Skin epidermis (tissue), 12 donors: ENCODE data around the gene NMNAT2.

Experiments
- H3K27ac ChIP-seq, 21 experiments: fragments of 200-600 bp; sonication (generic) in 11 of 21; one replicate each; pipeline ENCODE4 v1.5.0; 2020; ENCODE audit warnings: mild to moderate bottlenecking in 3 of 21, inconsistent platforms in 2 of 21, moderate library complexity in 2 of 21
- H3K4me3 ChIP-seq, 7 experiments: fragments of 200-600 bp; sonication (generic) in 2 of 7; one replicate each; pipeline ENCODE4 v1.5.0; 2020; ENCODE audit warnings: inconsistent platforms in 2 of 7, mild to moderate bottlenecking in 2 of 7, moderate library complexity in 1 of 7

Gene NMNAT2

DNA sequence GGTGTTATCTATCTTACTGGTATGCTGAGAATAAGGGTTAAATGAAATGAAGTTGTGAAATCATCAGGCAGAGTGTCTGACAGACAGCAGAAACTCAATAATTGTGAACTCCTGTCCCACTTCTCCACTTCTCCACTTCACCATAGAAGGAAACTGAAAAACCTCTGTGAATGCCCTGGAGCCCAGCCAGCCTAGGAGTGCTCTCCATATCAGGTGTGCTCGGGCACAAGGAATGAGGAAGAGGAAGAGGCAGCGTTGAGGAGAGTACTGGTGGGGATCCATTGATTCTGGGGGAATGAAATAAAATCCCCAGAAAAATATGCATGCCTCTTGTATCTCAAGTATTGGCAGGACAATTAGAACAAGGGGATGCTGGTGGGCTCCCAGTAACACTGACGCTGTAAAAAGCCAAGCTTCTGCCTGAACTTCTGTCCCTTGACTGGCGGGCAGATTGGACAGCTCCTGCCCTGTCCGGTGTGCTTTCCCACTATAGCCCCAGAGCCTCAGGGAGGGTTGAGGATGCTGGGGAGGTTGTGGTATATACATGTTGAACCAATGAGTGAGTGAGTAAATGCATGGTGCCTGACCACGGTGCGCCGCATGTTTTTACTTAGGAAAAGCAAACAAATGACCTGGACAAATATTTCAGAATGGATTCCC, 47.7 kb downstream of the NMNAT2 start:
- Histone ChIP-seq H3K4me3 (no peak overlapping the region), H3K27ac (no peak overlapping the region)

DNA sequence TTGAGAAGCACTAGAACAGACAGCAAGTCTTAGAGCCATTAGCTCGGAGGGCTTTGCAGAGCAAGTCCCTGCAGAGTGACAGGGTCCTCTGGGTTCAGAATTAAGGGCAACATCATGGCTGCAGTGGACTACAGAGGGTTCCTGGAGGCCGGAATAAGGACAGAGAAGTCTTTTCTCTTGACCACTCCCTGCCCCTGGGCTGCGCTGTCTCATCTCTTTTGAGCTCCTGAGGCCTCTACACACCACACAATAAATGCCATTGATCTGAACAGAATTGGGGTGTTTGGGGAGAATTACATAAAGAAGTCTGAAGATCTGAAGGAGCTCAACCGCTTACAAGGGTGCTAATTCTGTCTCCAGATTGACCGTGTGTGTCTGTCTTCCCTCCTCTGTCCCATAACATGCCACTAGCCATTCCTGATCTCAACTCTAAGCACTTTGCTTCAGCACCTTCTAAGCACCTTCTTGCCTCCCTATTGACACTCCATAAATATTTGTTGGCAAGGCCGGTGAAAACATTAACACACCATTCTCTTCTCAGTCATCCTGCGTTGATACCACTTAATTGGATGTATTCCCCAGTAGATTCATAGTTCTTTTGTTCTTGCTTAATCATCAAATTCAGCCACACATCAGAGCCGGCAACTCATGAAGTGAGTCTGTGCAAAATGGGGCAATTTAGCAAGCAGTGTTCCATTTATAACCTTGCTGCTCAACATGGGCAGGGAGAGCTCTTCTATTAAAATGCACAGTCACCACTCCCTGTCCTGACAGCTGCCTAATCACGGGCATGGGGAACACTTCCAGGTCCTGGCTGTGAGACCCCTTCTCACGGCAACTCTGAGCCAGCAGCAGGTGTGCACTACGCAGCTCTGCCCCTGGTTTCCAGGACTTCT, 49.7 kb downstream of the NMNAT2 start:
- no peak overlapping the region for H3K4me3 ChIP-seq
- H3K27ac ChIP-seq: no peak overlapping the region

DNA sequence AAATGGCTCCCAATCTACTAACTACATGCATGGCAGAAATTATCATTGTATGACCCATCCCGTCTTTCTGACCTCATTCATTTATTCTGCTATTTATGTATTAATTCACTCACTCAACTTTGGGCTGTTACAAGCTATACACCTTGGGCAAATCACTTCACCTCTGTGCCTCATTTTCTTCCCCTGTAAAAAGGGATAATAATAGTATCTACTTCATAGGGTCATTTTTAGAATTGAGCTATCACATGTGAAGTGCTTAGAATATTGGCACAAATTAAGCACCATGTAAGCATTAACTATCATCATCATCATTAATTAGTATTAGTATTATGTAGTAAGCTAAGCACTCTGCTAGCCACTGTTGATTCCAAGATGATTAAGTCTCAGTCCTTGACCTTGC, 52.1 kb downstream of the NMNAT2 start:
- H3K4me3 ChIP-seq: no peak overlapping the region
- H3K27ac ChIP-seq: no peak overlapping the region

DNA sequence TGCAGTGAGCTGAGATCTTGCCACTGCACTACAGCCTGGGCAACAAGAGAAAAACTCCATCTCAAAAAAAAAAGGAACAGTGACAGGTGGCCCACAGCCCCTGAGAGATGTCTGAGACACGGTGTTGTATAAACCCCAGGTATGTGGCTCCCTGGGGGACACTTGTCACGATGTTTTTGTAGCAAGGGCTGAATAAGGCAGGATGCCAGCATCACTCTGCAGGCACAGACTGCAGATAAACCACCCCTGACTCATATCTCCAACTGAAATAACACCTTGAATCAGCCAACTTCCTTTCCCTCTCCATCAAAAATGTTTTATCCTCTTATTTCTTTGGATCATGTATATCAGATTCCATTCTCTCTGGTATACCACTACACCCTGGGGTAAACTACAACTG, 52.5 kb downstream of the NMNAT2 start:
- H3K27ac ChIP-seq: no peak overlapping the region
- H3K4me3 ChIP-seq: no peak overlapping the region

DNA sequence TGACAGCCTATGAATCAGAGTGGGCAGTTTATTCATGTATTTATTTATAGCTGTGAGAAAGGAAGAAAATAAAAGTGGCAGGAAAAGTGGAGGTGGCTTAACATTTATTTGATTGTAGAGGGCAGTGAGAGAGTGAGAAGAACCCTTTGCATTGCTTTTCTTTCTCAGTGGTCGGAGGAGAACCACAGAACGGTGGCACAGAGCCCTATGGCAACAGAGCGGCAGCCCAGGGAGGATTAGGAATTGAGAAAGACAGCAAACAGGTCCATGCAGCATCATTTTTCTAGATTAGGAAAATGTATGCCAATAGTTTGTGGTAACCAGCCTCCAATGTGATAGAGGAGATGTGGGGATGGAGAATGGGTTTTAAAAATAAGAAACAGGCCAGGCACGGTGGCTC, 53.1 kb downstream of the NMNAT2 start:
- Histone ChIP-seq H3K4me3 (no peak overlapping the region), H3K27ac (no peak overlapping the region)

DNA sequence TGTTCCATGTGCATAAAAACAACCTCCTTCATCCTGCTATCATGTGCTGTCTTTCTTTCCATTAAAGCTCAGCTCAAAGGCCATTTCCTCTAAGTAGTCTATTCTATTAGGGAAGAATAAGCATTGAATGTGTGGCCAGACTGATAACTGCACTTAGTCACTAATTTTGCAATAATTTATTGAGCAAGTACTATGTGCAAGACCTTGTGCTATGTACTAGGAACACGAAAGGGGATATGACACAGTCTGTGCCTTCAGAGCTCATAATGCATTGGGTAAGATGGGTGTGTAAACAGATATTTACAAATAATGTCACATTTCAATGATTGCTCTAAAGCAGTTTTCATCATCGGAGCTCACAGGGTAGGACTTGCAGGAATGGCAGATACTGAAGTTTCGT, 54.2 kb downstream of the NMNAT2 start:
- Histone ChIP-seq H3K4me3 (no peak overlapping the region), H3K27ac (no peak overlapping the region)

DNA sequence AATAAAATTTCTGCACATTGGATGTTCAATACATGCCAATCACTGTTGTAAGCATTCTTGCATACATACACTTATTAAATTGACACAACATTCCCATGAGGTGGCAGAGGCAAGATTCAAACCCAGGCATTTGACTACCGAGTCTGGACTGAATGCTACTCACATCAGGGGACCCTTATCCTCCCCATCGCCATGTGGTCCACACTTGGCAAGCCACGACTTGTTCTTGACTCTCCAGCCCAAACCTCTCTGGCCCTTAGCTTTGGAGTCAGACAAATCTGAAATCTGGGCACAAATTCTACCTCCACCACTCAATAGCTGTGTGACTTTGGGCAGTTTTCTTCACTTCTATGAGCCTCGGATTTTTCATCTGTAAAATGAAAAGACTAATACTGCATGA, 57.1 kb downstream of the NMNAT2 start:
- Histone ChIP-seq H3K4me3 (no peak overlapping the region), H3K27ac (no peak overlapping the region)

DNA sequence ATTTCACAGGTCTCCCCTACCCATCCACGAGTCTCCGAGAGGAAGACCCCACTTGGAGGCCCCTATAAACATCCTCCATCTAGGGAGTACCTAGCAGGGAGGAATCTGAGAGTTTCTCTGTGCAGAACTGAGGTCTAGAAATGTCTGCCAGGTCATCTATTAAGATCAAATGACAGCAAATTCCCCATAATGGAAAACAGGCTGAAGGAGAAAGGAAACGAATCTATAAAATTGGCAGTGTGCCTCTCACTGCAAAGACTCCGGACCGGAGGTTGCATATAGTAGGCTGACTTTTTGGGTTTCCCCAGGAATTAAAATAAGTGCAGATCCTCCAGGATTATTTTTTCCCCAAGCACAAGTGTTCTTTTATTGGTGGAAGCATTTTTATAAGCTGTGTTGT, 57.7 kb downstream of the NMNAT2 start:
- no peak overlapping the region for H3K4me3 ChIP-seq
- no peak overlapping the region for H3K27ac ChIP-seq

DNA sequence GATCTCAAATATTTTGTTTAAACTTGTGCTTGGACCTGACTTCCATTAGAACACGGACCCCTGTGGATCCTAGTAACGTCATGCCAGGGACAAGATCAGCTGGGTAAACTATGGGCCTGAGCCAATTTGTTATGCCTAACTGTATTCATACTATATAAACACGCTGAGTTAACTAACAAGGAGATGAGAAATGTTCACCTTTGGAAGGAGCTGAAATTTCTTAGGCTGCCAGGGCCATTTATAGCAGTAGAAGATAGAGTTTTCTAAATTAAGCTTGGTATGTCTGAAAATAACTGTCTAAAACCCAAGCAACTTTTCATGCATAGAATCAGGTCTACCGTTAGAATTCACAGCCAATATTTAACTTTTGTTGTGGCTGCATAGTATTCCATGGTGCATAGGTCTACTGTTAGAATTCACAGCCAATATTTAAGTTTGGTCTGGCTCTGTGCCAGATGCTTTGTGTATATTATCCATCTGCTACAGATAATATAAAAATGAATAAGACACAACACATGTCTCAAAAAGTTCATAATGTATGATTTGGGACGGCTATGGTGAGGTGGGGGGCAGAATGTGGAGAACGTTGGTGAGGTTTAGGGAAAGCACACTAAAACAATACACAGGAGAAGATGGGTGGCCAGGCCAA, 61.5 kb downstream of the NMNAT2 start:
- no peak overlapping the region for H3K4me3 ChIP-seq
- H3K27ac ChIP-seq: no peak overlapping the region

DNA sequence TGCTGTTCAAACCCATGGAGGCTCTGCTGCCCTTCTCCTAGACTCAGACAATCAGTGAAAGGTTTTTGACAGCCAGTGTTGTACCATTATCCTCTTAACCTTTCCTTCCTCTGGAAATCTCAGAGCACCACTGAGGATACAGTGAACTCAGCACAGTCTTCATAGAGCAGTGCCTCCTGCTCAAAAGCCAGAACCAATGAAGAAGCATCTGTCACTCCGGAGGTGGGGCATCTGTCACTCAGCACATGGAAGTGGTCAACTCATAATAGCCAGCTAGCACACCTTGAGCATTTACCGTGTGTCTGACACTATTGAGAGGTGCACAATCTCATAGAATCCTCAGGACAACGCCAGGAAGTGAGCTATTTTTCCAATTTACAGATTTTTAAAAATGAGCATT, 62.4 kb downstream of the NMNAT2 start:
- H3K4me3 ChIP-seq: no peak overlapping the region
- H3K27ac ChIP-seq: no peak overlapping the region

DNA sequence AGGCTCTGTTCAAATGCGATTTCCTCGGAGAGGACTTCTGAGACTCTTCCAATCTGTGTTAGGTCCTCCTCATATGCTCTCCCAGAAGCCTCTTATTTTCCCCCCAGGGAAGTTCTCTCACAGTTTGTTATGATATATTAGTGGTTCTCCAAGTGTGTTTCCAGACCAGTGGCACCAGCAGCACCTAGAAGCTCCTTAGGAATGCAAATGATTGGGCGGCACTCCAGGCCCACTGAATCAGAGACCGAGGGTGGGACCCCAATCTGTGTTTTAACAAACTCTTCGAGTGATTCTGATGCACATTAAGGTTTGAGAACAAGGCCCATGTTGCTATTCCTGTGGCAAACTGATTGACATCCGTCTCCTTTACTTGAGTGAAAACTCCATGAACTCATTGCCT, 63.0 kb downstream of the NMNAT2 start:
- no peak overlapping the region for H3K4me3 ChIP-seq
- H3K27ac ChIP-seq: no peak overlapping the region

DNA sequence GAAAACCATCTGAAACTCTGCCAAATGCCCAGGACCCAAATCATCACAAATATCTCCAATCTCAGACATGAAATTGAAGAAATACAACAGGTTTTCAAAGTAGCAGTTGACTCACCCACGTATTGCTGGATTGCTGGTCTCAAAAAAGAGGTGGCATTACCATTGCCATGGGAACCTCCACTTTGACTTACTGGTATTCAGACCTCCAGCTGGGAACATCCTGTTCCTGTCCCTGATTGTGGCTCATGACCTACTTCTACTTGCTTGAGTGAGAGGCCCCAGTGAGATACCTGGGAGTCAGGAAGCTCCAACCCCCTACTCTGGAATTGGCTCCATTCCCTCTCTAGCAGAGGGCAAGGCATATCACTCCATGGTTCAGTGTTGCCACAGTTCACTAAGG, 64.6 kb downstream of the NMNAT2 start:
- no peak overlapping the region for H3K4me3 ChIP-seq
- H3K27ac ChIP-seq: no peak overlapping the region

DNA sequence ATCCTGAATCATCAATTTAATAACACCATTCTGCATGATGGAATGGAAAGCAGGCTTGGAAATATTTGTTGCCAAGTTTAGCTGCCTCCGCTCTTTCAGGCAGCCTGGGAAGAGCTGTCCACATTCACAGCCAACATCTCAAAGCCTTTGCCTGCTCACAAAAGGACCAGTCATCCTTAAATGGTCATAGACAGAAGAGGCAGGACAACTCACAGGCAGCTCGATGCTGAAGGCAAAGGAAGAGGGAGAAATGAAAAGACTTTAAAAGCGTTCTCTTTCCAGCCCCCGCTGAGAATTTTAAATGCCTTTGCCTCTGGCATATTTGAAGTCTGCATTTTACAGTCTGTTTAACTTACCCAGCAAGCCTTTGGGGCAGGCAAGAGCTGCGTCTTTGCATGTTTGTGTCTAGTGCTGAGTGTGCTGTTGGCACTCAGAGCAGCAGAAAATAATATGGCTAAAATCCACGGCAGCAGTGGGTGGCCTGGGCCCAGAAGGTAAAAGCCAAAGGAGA, 68.9 kb downstream of the NMNAT2 start:
- Histone ChIP-seq H3K27ac (peak overlapping the region in 5 of 21 experiments; percentile 4 to 77 (median 14)), H3K4me3 (no peak overlapping the region)

DNA sequence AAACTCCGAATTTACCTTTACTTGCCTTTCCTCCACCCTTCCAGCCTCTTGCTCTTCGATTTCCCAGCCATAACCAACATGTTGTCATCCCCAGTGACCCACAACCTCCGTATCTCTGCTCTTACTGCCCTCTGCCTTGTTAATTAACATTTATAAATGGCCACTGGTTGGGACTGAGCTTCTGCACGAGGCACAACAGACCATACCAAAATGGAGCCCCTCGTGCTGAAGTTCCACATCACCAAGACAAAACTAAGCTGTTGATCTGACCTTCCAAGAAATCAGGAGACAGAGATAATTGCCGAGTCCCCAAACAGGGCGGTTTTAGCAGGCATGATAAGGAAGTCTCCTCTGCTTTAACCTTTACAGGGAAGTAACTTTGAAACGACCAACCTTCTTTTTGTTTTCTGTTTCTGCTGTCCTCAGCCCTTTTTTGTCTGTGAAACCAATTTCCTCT, 71.9 kb downstream of the NMNAT2 start:
- Histone ChIP-seq H3K4me3 (no peak overlapping the region), H3K27ac (no peak overlapping the region)

DNA sequence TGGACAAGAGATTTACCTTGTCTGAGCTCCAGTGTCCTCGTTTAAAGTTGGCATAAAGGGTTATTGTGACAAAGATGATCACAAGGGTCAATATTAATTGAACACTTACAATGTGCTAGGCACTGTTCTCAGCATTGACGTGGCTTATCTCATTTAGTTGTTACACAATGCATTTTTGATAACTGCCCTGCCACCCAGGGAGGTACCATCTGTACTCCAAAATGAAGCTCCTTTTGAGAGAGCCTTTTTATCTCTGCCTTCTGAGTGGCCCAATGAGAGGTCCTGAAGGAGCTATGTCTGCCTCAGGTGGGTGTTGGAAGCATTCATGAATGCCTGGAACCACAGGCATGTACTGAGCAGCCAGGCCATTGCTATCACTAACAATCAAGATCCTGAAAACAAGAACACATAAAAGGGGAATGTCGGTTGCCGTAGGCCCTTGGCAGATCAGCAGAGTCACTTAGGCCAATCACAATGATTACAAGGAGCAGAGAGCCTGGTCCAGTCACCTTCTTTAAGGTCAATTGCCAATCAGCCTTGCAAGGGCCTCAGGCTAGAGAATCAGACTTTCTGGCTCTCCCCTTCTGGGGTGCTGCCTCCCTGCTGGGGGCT, 78.5 kb downstream of the NMNAT2 start:
- Histone ChIP-seq H3K27ac (no peak overlapping the region), H3K4me3 (no peak overlapping the region)

DNA sequence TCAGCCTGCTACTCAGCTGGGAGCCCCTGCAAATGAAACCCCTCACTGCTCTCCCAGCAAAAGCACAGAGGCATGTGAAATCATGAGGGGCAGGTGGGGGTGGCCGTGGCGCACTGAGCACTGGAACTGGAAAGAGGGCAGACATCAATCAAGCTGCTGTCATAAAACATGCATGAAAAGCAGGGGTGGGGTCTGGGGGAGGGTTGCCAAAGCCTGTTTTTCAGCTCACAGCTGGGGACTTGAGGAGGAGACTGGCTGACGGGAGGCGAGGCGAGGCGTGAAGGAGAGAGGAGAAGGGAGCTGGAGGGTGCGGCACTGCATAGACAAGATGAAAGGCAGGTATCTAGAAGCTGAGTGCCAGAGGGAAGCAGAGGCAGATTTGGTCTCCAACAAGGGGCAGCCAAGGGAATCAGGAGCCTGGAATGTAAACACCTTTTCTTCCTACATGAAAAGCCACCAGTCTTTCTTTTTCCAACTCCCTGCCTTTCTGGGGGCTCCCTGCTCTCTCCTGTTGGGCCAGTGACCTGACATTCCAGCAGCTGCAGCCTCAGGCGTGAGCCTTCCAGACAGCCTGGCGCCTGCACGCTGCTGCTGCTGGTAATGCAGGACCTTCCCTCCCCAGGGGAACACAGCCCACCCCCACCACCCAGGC, 87.0 kb downstream of the NMNAT2 start:
- peak overlapping the region in 5 of 21 experiments; percentile 8 to 68 (median 38) for H3K27ac ChIP-seq
- no peak overlapping the region for H3K4me3 ChIP-seq

DNA sequence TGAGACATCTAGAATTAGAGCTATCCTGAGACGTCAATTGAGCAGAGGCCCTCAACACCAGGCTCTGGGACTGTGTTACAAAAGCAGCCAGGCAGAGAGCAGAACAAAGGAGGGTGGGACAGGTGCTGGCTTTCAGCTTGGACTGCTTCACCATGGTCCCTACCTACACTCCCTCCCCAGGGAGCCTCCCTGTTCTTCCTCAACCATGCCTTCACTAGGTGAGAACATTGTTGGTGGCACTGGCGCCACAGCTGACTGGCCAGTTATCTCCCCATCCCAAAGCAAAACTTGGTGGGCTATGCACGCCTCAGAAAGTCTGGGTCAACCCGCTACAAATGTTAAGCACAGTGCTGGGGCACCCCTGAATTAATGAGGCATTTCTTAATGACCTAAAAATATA, 87.8 kb downstream of the NMNAT2 start:
- H3K27ac ChIP-seq: peak overlapping the region in 1 of 21 experiments; percentile 9
- H3K4me3 ChIP-seq: no peak overlapping the region

DNA sequence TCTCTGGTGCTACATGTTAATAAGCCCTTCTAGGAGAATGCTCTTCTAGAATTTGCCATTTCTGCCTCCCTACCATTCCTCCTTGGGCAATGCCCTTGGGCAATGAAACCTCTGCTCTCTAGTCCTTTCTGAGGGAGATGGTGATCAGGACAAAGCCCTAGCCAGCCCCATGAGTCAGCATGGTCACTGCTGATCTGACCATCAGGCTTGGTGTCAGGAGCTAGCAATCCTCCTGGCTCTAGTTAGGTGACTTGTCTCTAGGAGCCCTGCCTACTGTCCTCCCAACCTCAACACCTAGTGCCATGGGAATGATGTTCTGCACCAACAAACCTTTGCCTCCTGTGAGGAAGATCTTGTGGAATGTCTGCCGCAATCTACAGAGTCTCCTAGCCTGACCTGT, 89.8 kb downstream of the NMNAT2 start:
- no peak overlapping the region for H3K27ac ChIP-seq
- H3K4me3 ChIP-seq: no peak overlapping the region

DNA sequence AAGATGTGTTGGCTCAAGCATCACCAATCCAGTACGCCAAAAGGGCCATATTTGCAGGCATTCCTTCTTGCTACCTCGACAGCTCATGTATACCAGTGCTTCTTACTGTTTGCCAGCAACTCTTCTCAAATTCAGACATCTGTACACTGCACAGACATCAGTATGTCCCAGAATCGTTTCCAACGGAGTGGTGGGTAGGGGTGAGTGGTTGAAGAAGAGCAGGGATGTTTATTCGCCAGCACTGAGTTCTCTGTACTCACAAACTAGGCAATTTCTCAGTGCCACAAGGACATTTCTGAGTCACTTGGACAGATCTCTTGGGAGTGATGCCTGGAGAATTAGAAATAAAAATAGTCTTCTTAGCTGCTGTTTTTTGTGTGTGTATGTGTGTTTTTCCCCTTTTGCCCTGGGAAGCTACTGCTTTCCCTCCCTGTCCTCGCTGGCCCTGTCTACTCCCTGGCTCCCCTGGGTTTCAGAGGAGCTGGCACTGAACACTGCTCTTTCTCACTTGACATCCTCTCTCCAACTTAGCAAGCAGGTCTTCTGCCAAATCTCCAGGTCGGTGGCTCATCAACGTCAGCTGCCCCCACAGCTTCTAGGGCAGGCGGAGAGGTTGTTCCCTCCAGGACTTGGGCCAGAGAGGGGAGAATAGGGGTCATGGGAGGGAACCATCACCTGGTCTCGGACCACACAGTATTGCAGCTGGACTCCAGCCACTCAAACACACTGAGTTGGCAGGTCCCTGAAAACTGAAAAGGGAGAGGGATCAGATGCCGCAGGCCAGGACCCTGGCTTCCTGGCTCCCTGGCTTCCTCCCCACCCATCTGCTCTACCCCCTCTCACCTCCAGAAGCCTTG, 90.5 kb downstream of the NMNAT2 start:
- peak overlapping the region in 1 of 21 experiments; percentile 31 for H3K27ac ChIP-seq
- no peak overlapping the region for H3K4me3 ChIP-seq
